Loucy (cell line): ENCODE measurements around the gene TCF15.

Source experiments
- CTCF ChIP-seq: fragments of 200-600 bp; sonication (generic); conservative IDR thresholded peaks from 2 replicates; pipeline ENCODE4 v1.5.1; 2014; ENCODE audit warnings: mild to moderate bottlenecking, antibody characterized with exemption, low read length
- EZH2phosphoT487 ChIP-seq: fragments of 200-600 bp; IDR thresholded peaks from 2 replicates; pipeline ENCODE4 v1.6.1; 2018; ENCODE audit warnings: antibody characterized with exemption, mild to moderate bottlenecking, moderate library complexity, borderline replicate concordance

GRCh38 chr20:608970-609369 is 1.1 kb downstream of the TCF15 start:
- TF ChIP-seq CTCF (no peak), EZH2phosphoT487 (no peak)
